Gastroesophageal sphincter (tissue), 4 donors: ENCODE results near the gene ARHGAP25. TPM values are rescaled to one million over a fixed set of nuclear protein-coding genes. Genes with fewer than 3 reads are reported as not detected.

ENCODE experiments used
- ATAC-seq: fragments of 150-250 bp; one replicate; pipeline ENCODE4 v1.9.1; 2016; ENCODE audit warnings: mild to moderate bottlenecking, moderate library complexity
- H3K27ac ChIP-seq, 4 donors: fragments of 200-600 bp; sonication (generic) in 3 of 4; 1 replicate in 3 of 4; 2 replicates in 1 of 4; pipeline ENCODE4 v1.5.1; 2016 to 2019
- H3K27me3 ChIP-seq: fragments of 200-600 bp; sonication (generic); one replicate; pipeline ENCODE4 v1.5.1; 2019
- H3K36me3 ChIP-seq, 2 donors: fragments of 200-600 bp; sonication (generic); one replicate each; pipeline ENCODE4 v1.5.1; 2019; ENCODE audit warnings: control low read depth in 1 of 2
- H3K4me1 ChIP-seq, 3 donors: fragments of 200-600 bp; sonication (generic); 1 replicate in 2 of 3; 2 replicates in 1 of 3; pipeline ENCODE4 v1.5.1; 2016 to 2019; ENCODE audit warnings: control low read depth in 2 of 3
- H3K4me3 ChIP-seq, 2 donors: fragments of 200-600 bp; sonication (generic); one replicate each; pipeline ENCODE4 v1.5.1; 2019; ENCODE audit warnings: mild to moderate bottlenecking in 1 of 2, moderate library complexity in 1 of 2
- H3K9me3 ChIP-seq, 3 donors: fragments of 200-600 bp; sonication (generic); one replicate each; pipeline ENCODE4 v1.5.1; 2017 to 2019; ENCODE audit warnings: control low read depth in 2 of 3
- EP300 ChIP-seq: sonication (generic); formaldehyde crosslinking; IDR thresholded peaks from one replicate; pipeline ENCODE4 v1.6.1; 2017; ENCODE audit warnings: antibody characterized with exemption, mild to moderate bottlenecking
- POLR2A ChIP-seq, 2 donors: fragments of 450-650 bp; IDR thresholded peaks; one replicate each; pipeline ENCODE4 v1.6.1; 2017; ENCODE audit warnings: antibody characterized with exemption in 2 of 2, mild to moderate bottlenecking in 2 of 2, moderate library complexity in 1 of 2
- POLR2AphosphoS5 ChIP-seq: sonication (generic); formaldehyde crosslinking; IDR thresholded peaks from one replicate; pipeline ENCODE4 v1.6.1; 2017; ENCODE audit warnings: antibody characterized with exemption
- WGBS, 2 donors: methylation state at CpG; one replicate each; pipeline ENCODE4 v1.1.5; 2018; ENCODE audit warnings: low coverage in 1 of 2; 5-methylcytosine and 5-hydroxymethylcytosine counted together
- total RNA-seq, 4 donors: library from RNA; depleted of rRNA; stranded (reverse); fragments of >200 nt; gene quantifications; one replicate each; pipeline ENCODE4 v1.1.0, GENCODE V29; 2016
- TF ChIP-seq, protein P1 (sequence below), 4 experiments: fragments of 200-600 bp in 2 of 4; fragments of 450-650 bp in 2 of 4; sonication (generic) in 1 of 4; IDR thresholded peaks; one replicate each; pipeline ENCODE4 v1.5.1; 2017 to 2019; ENCODE audit warnings: antibody characterized with exemption in 4 of 4, mild to moderate bottlenecking in 2 of 4, moderate library complexity in 2 of 4

Gene ARHGAP25
- total RNA-seq, 4 donors from 2014 or later, result 2.2 to 7.3 (median 4.4) TPM

GRCh38 chr2:68722712-68723111 lies 11.9 kb upstream of the ARHGAP25 start:
- Histone ChIP-seq H3K9me3 (no peaks in the 10 kb centered on the region), H3K36me3 (no peaks in the 10 kb centered on the region), H3K27me3 (peaks cover 6% of the 10 kb centered on the region), H3K27ac (no peak overlapping the region), H3K4me1 (no peaks in the 10 kb centered on the region), H3K4me3 (no peak overlapping the region)
- TF ChIP-seq EP300, result no peak
- TF ChIP-seq, protein P1, sequence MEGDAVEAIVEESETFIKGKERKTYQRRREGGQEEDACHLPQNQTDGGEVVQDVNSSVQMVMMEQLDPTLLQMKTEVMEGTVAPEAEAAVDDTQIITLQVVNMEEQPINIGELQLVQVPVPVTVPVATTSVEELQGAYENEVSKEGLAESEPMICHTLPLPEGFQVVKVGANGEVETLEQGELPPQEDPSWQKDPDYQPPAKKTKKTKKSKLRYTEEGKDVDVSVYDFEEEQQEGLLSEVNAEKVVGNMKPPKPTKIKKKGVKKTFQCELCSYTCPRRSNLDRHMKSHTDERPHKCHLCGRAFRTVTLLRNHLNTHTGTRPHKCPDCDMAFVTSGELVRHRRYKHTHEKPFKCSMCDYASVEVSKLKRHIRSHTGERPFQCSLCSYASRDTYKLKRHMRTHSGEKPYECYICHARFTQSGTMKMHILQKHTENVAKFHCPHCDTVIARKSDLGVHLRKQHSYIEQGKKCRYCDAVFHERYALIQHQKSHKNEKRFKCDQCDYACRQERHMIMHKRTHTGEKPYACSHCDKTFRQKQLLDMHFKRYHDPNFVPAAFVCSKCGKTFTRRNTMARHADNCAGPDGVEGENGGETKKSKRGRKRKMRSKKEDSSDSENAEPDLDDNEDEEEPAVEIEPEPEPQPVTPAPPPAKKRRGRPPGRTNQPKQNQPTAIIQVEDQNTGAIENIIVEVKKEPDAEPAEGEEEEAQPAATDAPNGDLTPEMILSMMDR (IDR thresholded peaks at IDR 0.05), result no peak
- TF ChIP-seq POLR2AphosphoS5, result no peak
- no peak for TF ChIP-seq POLR2A (IDR thresholded peaks at IDR 0.05)
- no peak for ATAC-seq
- WGBS, 2 donors, result 62 to 71% methylated on average over 6 of the region's 8 CpGs

DNA sequence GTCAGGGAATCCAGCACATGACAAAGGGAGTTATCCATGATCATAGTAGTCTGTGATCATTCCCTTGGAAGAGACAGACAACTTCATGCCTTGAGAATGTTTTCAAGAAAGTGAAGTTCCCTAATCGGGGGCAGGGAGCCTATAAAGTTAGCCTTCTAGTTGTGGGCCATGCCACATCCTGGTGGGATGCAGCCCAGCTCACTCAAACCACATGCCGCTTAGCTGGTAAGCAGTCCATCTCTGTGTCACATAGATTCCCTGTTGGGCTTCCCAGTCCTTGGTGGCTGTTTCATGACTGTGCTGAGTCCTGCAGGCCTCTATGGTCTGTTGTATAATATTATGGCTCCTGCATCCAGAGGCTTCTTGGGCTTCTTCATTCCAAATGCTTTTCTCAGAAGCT lies 11.4 kb upstream of the ARHGAP25 start:
- 100% methylated on average over 1 of the region's 2 CpGs; no CpG with 5 or more reads in 1 of the 2 donors for WGBS, 2 donors

GRCh38 chr2:68726100-68726499 lies 8.5 kb upstream of the ARHGAP25 start:
- no peaks in the 10 kb centered on the region for H3K36me3 ChIP-seq
- no peaks in the 10 kb centered on the region for H3K4me1 ChIP-seq
- no peak for ATAC-seq
- TF ChIP-seq POLR2AphosphoS5, result no peak
- TF ChIP-seq, protein P1 (IDR thresholded peaks at IDR 0.05), result no peak
- no peak for TF ChIP-seq POLR2A (IDR thresholded peaks at IDR 0.05)
- TF ChIP-seq EP300, result no peak
- no peak overlapping the region for H3K27ac ChIP-seq
- H3K9me3 ChIP-seq, result no peaks in the 10 kb centered on the region
- H3K4me3 ChIP-seq, result no peak overlapping the region
- 53 to 60% methylated on average over 6 of the region's 6 CpGs for WGBS, 2 donors
- peaks cover 6% of the 10 kb centered on the region for H3K27me3 ChIP-seq

More for the DNA sequence above, 11.4 kb upstream of the ARHGAP25 start:
- TF ChIP-seq, protein P1 (IDR thresholded peaks at IDR 0.05), result no peak
- TF ChIP-seq POLR2AphosphoS5, result no peak
- no peak for TF ChIP-seq POLR2A (IDR thresholded peaks at IDR 0.05)
- no peak for TF ChIP-seq EP300
- ATAC-seq, result no peak
- Histone ChIP-seq H3K4me1 (no peaks in the 10 kb centered on the region), H3K27me3 (peaks cover 6% of the 10 kb centered on the region), H3K36me3 (no peaks in the 10 kb centered on the region), H3K9me3 (no peaks in the 10 kb centered on the region), H3K4me3 (no peak overlapping the region), H3K27ac (no peak overlapping the region)

DNA sequence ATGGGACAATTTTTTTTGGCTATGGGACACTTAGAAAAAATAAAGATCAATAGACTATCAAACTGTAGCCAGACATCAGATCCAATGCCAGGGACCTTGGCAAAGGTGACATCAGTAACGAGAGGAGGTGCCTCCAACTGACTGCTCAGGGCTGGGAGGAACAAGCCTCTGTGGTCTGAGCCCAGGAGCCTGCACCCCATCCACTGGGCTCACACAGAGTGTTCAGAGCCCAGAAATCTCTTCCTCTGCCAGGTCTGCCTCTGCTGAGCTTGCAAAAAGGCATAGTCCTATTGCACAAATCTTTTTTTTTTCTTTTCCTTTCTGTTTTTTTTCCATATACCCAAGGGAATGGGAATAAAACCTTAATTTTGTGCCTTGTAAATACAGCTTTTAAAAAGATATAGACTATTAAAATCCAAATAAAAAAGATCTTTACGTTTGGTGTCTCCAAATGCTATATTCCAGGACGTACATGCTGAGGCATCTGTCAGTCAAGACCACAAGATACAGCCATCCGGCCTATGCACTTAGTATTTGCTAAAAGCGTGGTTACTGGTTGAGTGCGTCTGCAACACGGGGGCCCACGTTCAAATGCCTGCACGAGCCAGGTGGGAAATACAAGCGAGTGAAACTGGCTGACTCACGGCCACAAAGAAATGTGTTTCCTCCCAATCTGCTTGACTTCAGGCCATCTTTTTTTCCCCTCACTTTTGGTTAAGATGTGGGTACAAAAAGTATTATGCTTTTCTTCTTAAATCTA lies 7.8 kb upstream of the ARHGAP25 start:
- Histone ChIP-seq H3K9me3 (no peaks in the 10 kb centered on the region), H3K4me1 (no peaks in the 10 kb centered on the region), H3K36me3 (no peaks in the 10 kb centered on the region), H3K4me3 (no peak overlapping the region), H3K27me3 (peaks cover 6% of the 10 kb centered on the region), H3K27ac (no peak overlapping the region)
- 52 to 77% methylated on average over 9 to 10 of the region's 11 CpGs for WGBS, 2 donors
- no peak for ATAC-seq
- TF ChIP-seq POLR2AphosphoS5 (no peak), EP300 (no peak)

GRCh38 chr2:68727683-68728375 lies 6.8 kb upstream of the ARHGAP25 start:
- H3K9me3 ChIP-seq, result no peaks in the 10 kb centered on the region
- no peak overlapping the region for H3K27ac ChIP-seq
- H3K27me3 ChIP-seq, result peaks cover 6% of the 10 kb centered on the region
- WGBS, 2 donors, result 63 to 68% methylated on average over 4 to 5 of the region's 6 CpGs
- no peaks in the 10 kb centered on the region for H3K4me1 ChIP-seq
- TF ChIP-seq, protein P1 (IDR thresholded peaks at IDR 0.05), result no peak
- no peak for TF ChIP-seq POLR2A (IDR thresholded peaks at IDR 0.05)
- TF ChIP-seq EP300, result no peak
- TF ChIP-seq POLR2AphosphoS5, result no peak
- no peak overlapping the region for H3K4me3 ChIP-seq
- no peak for ATAC-seq
- H3K36me3 ChIP-seq, result no peaks in the 10 kb centered on the region
